MM.1S (cell line): Measurements from ENCODE around the gene IRF3.
"Not testable (repeated sequence)": the region's sequence is repeated elsewhere in the genome, so short reads cannot be mapped to it uniquely, and the experiment has no call there.

Experiments used
- DNase-seq: peaks from one replicate; pipeline ENCODE4 v3.0.0-alpha.2; 2015
- H2AFZ ChIP-seq: fragments of 300-600 bp; sonication (generic); 2 replicates; pipeline ENCODE4 v1.6.0; 2016; ENCODE audit warnings: antibody characterized with exemption, low read length
- H3F3A ChIP-seq: fragments of 300-600 bp; sonication (generic); 2 replicates; pipeline ENCODE4 v1.6.1; 2016; ENCODE audit warnings: mild to moderate bottlenecking, antibody characterized with exemption, low read length, moderate library complexity, mixed read lengths; ENCODE audit not compliant: insufficient read depth
- H3K27ac ChIP-seq: fragments of 300-600 bp; sonication (generic); 2 replicates; pipeline ENCODE4 v1.5.1; 2016; ENCODE audit warnings: mild to moderate bottlenecking, low read length
- H3K27me3 ChIP-seq: fragments of 300-600 bp; sonication (generic); replicated peaks from 2 replicates; pipeline ENCODE4 v1.6.0; 2016; ENCODE audit warnings: low read length; ENCODE audit not compliant: insufficient read depth
- H3K36me3 ChIP-seq: fragments of 300-600 bp; sonication (generic); replicated peaks from 2 replicates; pipeline ENCODE4 v1.6.1; 2016; ENCODE audit warnings: mild to moderate bottlenecking, low read length, mixed read lengths; ENCODE audit not compliant: insufficient read depth
- H3K4me1 ChIP-seq: fragments of 300-600 bp; sonication (generic); 2 replicates; pipeline ENCODE4 v1.6.1; 2016; ENCODE audit warnings: low read length, mixed read lengths
- H3K4me2 ChIP-seq: fragments of 300-600 bp; sonication (generic); 2 replicates; pipeline ENCODE4 v1.6.0; 2016; ENCODE audit warnings: low read depth, low read length
- H3K4me3 ChIP-seq: fragments of 300-600 bp; sonication (generic); 2 replicates; pipeline ENCODE4 v1.5.1; 2016; ENCODE audit warnings: low read length, mixed read lengths
- H3K79me2 ChIP-seq: fragments of 300-600 bp; sonication (generic); 2 replicates; pipeline ENCODE4 v1.6.1; 2016; ENCODE audit warnings: mixed run types, low read length, mixed read lengths
- H3K9ac ChIP-seq: fragments of 300-600 bp; sonication (generic); 2 replicates; pipeline ENCODE4 v1.6.1; 2016; ENCODE audit warnings: low read length, mixed read lengths
- H3K9me2 ChIP-seq: fragments of 300-600 bp; sonication (generic); replicated peaks from 2 replicates; pipeline ENCODE4 v1.6.1; 2016; ENCODE audit warnings: mild to moderate bottlenecking, low read length, mixed read lengths; ENCODE audit not compliant: insufficient read depth
- H3K9me3 ChIP-seq: fragments of 300-600 bp; sonication (generic); replicated peaks from 2 replicates; pipeline ENCODE4 v1.6.1; 2016; ENCODE audit warnings: mild to moderate bottlenecking, low read length, mixed read lengths; ENCODE audit not compliant: insufficient read depth
- H4K20me1 ChIP-seq: fragments of 300-600 bp; sonication (generic); 2 replicates; pipeline ENCODE4 v1.6.1; 2016; ENCODE audit warnings: mild to moderate bottlenecking, low read length, moderate library complexity, mixed read lengths; ENCODE audit not compliant: insufficient read depth
- EZH2 ChIP-seq: fragments of 300-600 bp; sonication (generic); optimal IDR thresholded peaks from 2 replicates; pipeline ENCODE3; 2017; ENCODE audit warnings: low read depth, mild to moderate bottlenecking, antibody characterized with exemption, low read length, mixed read lengths
- EZH2phosphoT487 ChIP-seq: fragments of 300-600 bp; sonication (generic); IDR thresholded peaks from 2 replicates; pipeline ENCODE4 v1.6.1; 2018; ENCODE audit warnings: antibody characterized with exemption, low read length
- TF ChIP-seq, protein P1 (sequence below): fragments of 300-600 bp; sonication (generic); IDR thresholded peaks from 2 replicates; pipeline ENCODE4 v1.5.1; 2016; ENCODE audit warnings: antibody characterized with exemption, low read length, mixed read lengths

The IRF3 gene

DNA sequence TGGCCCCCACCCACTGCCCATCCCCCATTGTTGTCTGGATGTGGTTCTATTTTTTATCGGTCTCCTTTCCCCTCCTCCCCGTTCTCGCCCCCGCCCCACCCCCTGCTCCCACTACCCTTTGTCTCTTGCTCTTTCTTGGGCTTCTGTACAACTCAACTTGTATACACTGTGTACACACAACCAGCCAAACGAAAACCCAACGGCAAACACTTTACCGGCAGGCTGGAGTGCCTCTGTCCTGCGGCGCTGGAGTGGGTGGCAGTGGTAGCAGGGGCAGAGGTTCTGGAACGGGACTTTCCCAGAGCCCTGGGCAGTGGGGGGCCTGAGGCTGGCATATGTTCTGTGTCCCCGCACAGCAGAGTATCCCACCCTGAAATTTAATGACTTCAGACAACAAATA lies 39.4 kb downstream of the IRF3 start:
- no peaks in the 10 kb centered on the region for H3K9me2 ChIP-seq
- H3K27ac ChIP-seq = no peak overlapping the region
- H4K20me1 ChIP-seq = no peaks in the 10 kb centered on the region
- no peak overlapping the region for H3K9ac ChIP-seq
- no peaks in the 10 kb centered on the region for H3K4me1 ChIP-seq
- no peak overlapping the region for H3K4me3 ChIP-seq
- no peak overlapping the region for H2AFZ ChIP-seq
- no peaks in the 10 kb centered on the region for H3K27me3 ChIP-seq
- H3K9me3 ChIP-seq = no peaks in the 10 kb centered on the region
- H3K36me3 ChIP-seq = no peaks in the 10 kb centered on the region
- no peaks in the 10 kb centered on the region for H3K79me2 ChIP-seq
- DNase-seq = no peak
- H3K4me2 ChIP-seq = no peak overlapping the region
- H3F3A ChIP-seq = no peaks in the 10 kb centered on the region
- TF ChIP-seq, protein P1, sequence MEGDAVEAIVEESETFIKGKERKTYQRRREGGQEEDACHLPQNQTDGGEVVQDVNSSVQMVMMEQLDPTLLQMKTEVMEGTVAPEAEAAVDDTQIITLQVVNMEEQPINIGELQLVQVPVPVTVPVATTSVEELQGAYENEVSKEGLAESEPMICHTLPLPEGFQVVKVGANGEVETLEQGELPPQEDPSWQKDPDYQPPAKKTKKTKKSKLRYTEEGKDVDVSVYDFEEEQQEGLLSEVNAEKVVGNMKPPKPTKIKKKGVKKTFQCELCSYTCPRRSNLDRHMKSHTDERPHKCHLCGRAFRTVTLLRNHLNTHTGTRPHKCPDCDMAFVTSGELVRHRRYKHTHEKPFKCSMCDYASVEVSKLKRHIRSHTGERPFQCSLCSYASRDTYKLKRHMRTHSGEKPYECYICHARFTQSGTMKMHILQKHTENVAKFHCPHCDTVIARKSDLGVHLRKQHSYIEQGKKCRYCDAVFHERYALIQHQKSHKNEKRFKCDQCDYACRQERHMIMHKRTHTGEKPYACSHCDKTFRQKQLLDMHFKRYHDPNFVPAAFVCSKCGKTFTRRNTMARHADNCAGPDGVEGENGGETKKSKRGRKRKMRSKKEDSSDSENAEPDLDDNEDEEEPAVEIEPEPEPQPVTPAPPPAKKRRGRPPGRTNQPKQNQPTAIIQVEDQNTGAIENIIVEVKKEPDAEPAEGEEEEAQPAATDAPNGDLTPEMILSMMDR = no peak
- TF ChIP-seq EZH2phosphoT487 = no peak
- no peak for TF ChIP-seq EZH2

DNA sequence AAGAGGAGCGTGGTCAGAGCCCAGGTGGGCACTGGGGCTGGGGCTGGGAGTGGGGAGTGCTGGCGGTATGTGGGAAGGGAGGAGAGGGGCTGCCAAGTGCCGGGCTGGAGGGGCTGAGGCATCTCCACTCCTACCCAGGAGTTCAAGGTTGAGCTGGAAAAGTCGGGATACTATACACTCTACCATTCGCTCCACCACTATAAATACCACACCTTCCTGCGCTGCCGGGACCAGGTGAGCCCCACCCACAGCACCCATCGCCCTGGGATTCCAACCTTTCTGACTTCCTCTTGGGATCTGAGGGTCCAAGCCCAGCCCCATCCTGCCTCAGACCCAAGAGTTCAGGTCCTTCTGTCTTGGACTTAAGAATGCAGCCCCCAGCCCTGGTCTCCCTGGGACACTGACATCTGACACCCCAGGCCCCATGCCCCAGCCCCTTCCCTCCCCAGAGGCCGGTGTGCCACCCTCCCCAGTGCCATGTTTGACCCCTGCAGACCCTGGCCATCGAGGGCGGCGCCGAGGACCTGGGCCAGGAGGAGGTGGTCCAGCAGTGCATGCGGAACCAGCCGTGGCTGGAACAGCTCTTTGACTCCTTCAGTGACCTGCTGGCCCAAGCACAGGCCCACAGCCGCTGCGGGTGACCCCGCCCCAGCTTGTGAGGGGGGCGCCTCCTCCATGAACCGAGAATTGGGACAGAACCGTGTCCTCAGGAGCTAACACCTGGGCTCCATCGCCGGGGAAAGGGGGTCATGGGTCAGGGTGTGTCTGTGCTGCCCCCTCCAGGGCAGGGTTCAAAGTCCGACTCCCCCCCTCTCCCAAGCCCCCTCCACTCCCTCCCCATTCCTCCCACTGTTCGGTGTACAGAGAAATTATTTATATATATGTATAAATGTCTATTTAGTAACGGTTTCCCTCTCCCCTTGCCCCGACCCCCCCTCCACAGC lies 40.4 kb downstream of the IRF3 start:
- TF ChIP-seq EZH2phosphoT487 (no peak), EZH2 (no peak)
- TF ChIP-seq, protein P1 = no peak
- H3K4me3 ChIP-seq = no peak overlapping the region
- no peak overlapping the region for H3K27ac ChIP-seq
- H3K36me3 ChIP-seq = no peaks in the 10 kb centered on the region
- no peak overlapping the region for H3K4me2 ChIP-seq
- H3K4me1 ChIP-seq = no peaks in the 10 kb centered on the region
- no peak overlapping the region for H2AFZ ChIP-seq
- H3K27me3 ChIP-seq = no peaks in the 10 kb centered on the region
- H3K79me2 ChIP-seq = 0 out of 2 replicates have a peak, but pooled peaks cover 2% of the 10 kb centered on the region
- H3K9me3 ChIP-seq = no peaks in the 10 kb centered on the region
- H3F3A ChIP-seq = no peaks in the 10 kb centered on the region
- no peak overlapping the region for H3K9ac ChIP-seq
- H3K9me2 ChIP-seq = no peaks in the 10 kb centered on the region
- DNase-seq = no peak
- H4K20me1 ChIP-seq = no peaks in the 10 kb centered on the region

DNA sequence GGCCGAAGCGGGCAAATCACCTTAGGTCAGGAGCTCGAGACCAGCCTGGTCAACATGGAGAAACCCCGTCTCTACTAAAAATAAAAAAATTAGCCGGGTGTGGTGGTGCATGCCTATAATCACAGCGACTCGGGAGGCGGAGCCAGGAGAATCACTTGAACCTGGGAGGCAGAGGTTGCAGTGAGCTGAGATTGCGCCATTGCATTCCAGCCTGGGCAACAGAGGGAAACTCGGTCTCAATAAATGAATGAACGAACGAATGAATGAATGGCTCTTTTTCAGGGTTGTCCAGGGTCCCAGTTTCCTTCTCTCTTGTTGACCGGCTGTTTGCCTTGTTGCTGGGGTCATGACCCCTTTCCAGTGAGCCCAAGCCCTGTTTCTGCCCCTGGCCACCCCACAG lies 47.8 kb downstream of the IRF3 start:
- not testable (repeated sequence) for H4K20me1 ChIP-seq, H3K4me1 ChIP-seq, H3K4me3 ChIP-seq, DNase-seq, H3K9me3 ChIP-seq, H3K9me2 ChIP-seq, H3F3A ChIP-seq, H3K4me2 ChIP-seq, H3K36me3 ChIP-seq, H3K27me3 ChIP-seq, H2AFZ ChIP-seq, H3K27ac ChIP-seq, H3K9ac ChIP-seq
- peaks cover 10% of the 10 kb centered on the region; the same call in 1 of the 2 replicates for H3K79me2 ChIP-seq

DNA sequence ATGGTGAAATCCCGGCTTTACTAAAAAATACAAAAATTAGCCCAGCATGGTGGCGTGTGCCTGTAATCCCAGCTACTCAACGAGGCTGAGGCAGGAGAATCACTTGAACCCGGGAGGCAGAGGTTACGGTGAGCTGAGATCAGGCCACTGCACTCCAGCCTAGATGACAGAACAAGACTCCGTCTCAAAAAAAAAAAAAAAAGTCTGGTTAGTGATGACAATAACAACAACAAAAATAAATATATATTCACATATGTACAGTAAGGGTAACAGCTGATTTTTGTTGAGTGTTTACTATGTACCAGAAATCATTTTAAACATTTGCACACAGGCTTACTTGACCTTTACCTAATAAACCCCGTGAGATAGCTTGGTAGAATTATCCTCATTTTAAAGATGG lies 48.7 kb downstream of the IRF3 start:
- H3K4me1 ChIP-seq = no peaks in the 10 kb centered on the region
- H4K20me1 ChIP-seq = no peaks in the 10 kb centered on the region
- no peak overlapping the region for H3K9ac ChIP-seq
- H3K27me3 ChIP-seq = no peaks in the 10 kb centered on the region
- no peak overlapping the region for H3K4me3 ChIP-seq
- no peak overlapping the region for H3K27ac ChIP-seq
- H2AFZ ChIP-seq = no peak overlapping the region
- no peaks in the 10 kb centered on the region for H3K36me3 ChIP-seq
- peaks cover 19% of the 10 kb centered on the region for H3K79me2 ChIP-seq
- TF ChIP-seq EZH2phosphoT487 = no peak
- TF ChIP-seq, protein P1 = no peak
- no peak for TF ChIP-seq EZH2
- H3K9me2 ChIP-seq = no peaks in the 10 kb centered on the region
- no peaks in the 10 kb centered on the region for H3F3A ChIP-seq
- H3K4me2 ChIP-seq = no peak overlapping the region
- no peaks in the 10 kb centered on the region for H3K9me3 ChIP-seq
- no peak for DNase-seq
